ENCODE data around the gene NPL.

Gene NPL

GRCh38 chr1:182863940-182864339 lies 74.4 kb downstream of the NPL start:
- TF ChIP-seq FOXM1 (IDR thresholded peaks at IDR 0.05; ENCODE audit: borderline replicate concordance, low read depth) (no peak), TCF12 (IDR thresholded peaks at IDR 0.05; ENCODE audit: low read depth) (no peak), TAF1 (IDR thresholded peaks at IDR 0.05; ENCODE audit: low read depth) (no peak), ZBTB7A (IDR thresholded peaks at IDR 0.05; ENCODE audit: low read depth) (no peak)

- no peak for TF ChIP-seq CEBPB (IDR thresholded peaks at IDR 0.05)
- no peak for TF ChIP-seq RAD21 (IDR thresholded peaks at IDR 0.05; ENCODE audit: low read depth)
- no peak for TF ChIP-seq TAF1 (IDR thresholded peaks at IDR 0.05; ENCODE audit: low read depth)
- TF ChIP-seq EP300 (IDR thresholded peaks at IDR 0.05; ENCODE audit: borderline replicate concordance): no peak
- TF ChIP-seq, protein P1, sequence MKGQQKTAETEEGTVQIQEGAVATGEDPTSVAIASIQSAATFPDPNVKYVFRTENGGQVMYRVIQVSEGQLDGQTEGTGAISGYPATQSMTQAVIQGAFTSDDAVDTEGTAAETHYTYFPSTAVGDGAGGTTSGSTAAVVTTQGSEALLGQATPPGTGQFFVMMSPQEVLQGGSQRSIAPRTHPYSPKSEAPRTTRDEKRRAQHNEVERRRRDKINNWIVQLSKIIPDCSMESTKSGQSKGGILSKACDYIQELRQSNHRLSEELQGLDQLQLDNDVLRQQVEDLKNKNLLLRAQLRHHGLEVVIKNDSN (IDR thresholded peaks at IDR 0.05): no peak
- no peak for TF ChIP-seq FOXM1 (IDR thresholded peaks at IDR 0.05; ENCODE audit: borderline replicate concordance, low read depth)
- no peak for TF ChIP-seq TEAD4 (IDR thresholded peaks at IDR 0.05)
- no peak for TF ChIP-seq ZBTB7A (IDR thresholded peaks at IDR 0.05; ENCODE audit: low read depth)
- no peak for TF ChIP-seq TCF12 (IDR thresholded peaks at IDR 0.05; ENCODE audit: low read depth)
- no peak for TF ChIP-seq YY1 (IDR thresholded peaks at IDR 0.05; ENCODE audit: low read depth)
- TF ChIP-seq CREB1 (IDR thresholded peaks at IDR 0.05; ENCODE audit: low read depth): no peak
- TF ChIP-seq REST (IDR thresholded peaks at IDR 0.05; ENCODE audit: low read depth): no peak
- no peak for TF ChIP-seq NFIC (IDR thresholded peaks at IDR 0.05)
- TF ChIP-seq, protein P2, sequence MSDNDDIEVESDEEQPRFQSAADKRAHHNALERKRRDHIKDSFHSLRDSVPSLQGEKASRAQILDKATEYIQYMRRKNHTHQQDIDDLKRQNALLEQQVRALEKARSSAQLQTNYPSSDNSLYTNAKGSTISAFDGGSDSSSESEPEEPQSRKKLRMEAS (IDR thresholded peaks at IDR 0.05): no peak
- TF ChIP-seq EGR1 (IDR thresholded peaks at IDR 0.05): no peak
These were observed 78.3 kb downstream of the NPL start for GRCh38 chr1:182867861-182868260.

- TF ChIP-seq CREB1 (IDR thresholded peaks at IDR 0.05; ENCODE audit: low read depth) (no peak), TAF1 (IDR thresholded peaks at IDR 0.05; ENCODE audit: low read depth) (no peak), EGR1 (IDR thresholded peaks at IDR 0.05) (no peak), TCF12 (IDR thresholded peaks at IDR 0.05; ENCODE audit: low read depth) (no peak)
These were observed 79.7 kb downstream of the NPL start for GRCh38 chr1:182869241-182869666.

DNA sequence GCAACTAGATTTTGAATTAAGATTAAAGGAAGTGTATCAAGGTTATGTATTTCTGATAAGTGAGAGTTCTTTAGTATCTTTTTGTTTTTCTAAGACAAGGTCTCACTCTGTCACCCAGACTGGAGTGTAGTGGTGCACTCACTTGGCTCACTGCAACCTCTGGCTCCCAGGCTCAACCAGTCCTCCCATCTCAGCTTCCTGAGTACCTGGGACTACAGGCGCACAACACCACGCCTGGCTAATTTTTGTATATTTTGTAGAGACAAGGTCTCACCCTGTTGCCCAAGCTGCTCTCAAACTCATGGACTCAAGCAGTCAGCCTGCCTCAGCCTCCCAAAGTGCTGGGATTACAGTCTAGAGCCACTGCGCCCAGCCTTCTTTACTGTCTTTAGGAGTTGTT lies 83.3 kb downstream of the NPL start:
- TF ChIP-seq, protein P1 (IDR thresholded peaks at IDR 0.05): no peak
- TF ChIP-seq CEBPB (IDR thresholded peaks at IDR 0.05) (no peak), EP300 (IDR thresholded peaks at IDR 0.05; ENCODE audit: borderline replicate concordance) (no peak), TAF1 (IDR thresholded peaks at IDR 0.05; ENCODE audit: low read depth) (no peak), FOXM1 (IDR thresholded peaks at IDR 0.05; ENCODE audit: borderline replicate concordance, low read depth) (no peak), NFIC (IDR thresholded peaks at IDR 0.05) (no peak), REST (IDR thresholded peaks at IDR 0.05; ENCODE audit: low read depth) (no peak), TCF12 (IDR thresholded peaks at IDR 0.05; ENCODE audit: low read depth) (no peak)
- TF ChIP-seq, protein P2 (IDR thresholded peaks at IDR 0.05): no peak

- TF ChIP-seq TEAD4 (IDR thresholded peaks at IDR 0.05) (no peak), NFIC (IDR thresholded peaks at IDR 0.05) (no peak), EP300 (IDR thresholded peaks at IDR 0.05; ENCODE audit: borderline replicate concordance) (no peak), CREB1 (IDR thresholded peaks at IDR 0.05; ENCODE audit: low read depth) (no peak), TCF12 (IDR thresholded peaks at IDR 0.05; ENCODE audit: low read depth) (no peak), REST (IDR thresholded peaks at IDR 0.05; ENCODE audit: low read depth) (no peak), ZBTB7A (IDR thresholded peaks at IDR 0.05; ENCODE audit: low read depth) (no peak), TAF1 (IDR thresholded peaks at IDR 0.05; ENCODE audit: low read depth) (no peak), RAD21 (IDR thresholded peaks at IDR 0.05; ENCODE audit: low read depth) (no peak), FOXM1 (IDR thresholded peaks at IDR 0.05; ENCODE audit: borderline replicate concordance, low read depth) (no peak), CEBPB (IDR thresholded peaks at IDR 0.05) (no peak), YY1 (IDR thresholded peaks at IDR 0.05; ENCODE audit: low read depth) (no peak), EGR1 (IDR thresholded peaks at IDR 0.05) (no peak)
- TF ChIP-seq, protein P2 (IDR thresholded peaks at IDR 0.05): no peak
- TF ChIP-seq, protein P1 (IDR thresholded peaks at IDR 0.05): no peak
These were observed 86.3 kb downstream of the NPL start for GRCh38 chr1:182875889-182876288.

Data from Ishikawa (cell line).